GM23248 (cell line): ENCODE data around the gene ORAI2. TPM values are rescaled to one million over a fixed set of nuclear protein-coding genes. Genes with fewer than 3 reads are reported as not detected.
A peak's percentile ranks its signal among the peaks of the same experiment; 100 is the strongest.

Experiments used
- DNase-seq: peaks from one replicate; pipeline ENCODE4 v3.0.0-alpha.2; 2015
- H2AFZ ChIP-seq: fragments of 200-600 bp; sonication (generic); 2 replicates; pipeline ENCODE4 v1.6.1; 2016; ENCODE audit warnings: antibody characterized with exemption
- H3F3A ChIP-seq: fragments of 200-600 bp; sonication (generic); 2 replicates; pipeline ENCODE4 v1.6.1; 2016; ENCODE audit warnings: mild to moderate bottlenecking, antibody characterized with exemption, mixed run types; ENCODE audit not compliant: insufficient read depth
- H3K27ac ChIP-seq: fragments of 200-600 bp; sonication (generic); 2 replicates; pipeline ENCODE4 v1.5.1; 2016; ENCODE audit warnings: mild to moderate bottlenecking
- H3K27me3 ChIP-seq: fragments of 200-600 bp; sonication (generic); replicated peaks from 2 replicates; pipeline ENCODE4 v1.6.1; 2016; ENCODE audit warnings: mild to moderate bottlenecking; ENCODE audit not compliant: insufficient read depth
- H3K36me3 ChIP-seq: fragments of 200-600 bp; sonication (generic); 2 replicates; pipeline ENCODE4 v1.6.1; 2016; ENCODE audit warnings: low read depth, mild to moderate bottlenecking
- H3K4me1 ChIP-seq: fragments of 200-600 bp; sonication (generic); 2 replicates; pipeline ENCODE4 v1.6.1; 2016; ENCODE audit warnings: mild to moderate bottlenecking; ENCODE audit not compliant: insufficient read depth
- H3K4me2 ChIP-seq: fragments of 200-600 bp; sonication (generic); one replicate; pipeline ENCODE4 v1.6.1; 2016; ENCODE audit warnings: mild to moderate bottlenecking; ENCODE audit not compliant: unreplicated experiment
- H3K4me3 ChIP-seq: fragments of 200-600 bp; sonication (generic); 2 replicates; pipeline ENCODE4 v1.5.1; 2016; ENCODE audit warnings: mild to moderate bottlenecking
- H3K79me2 ChIP-seq: fragments of 200-600 bp; sonication (generic); 2 replicates; pipeline ENCODE4 v1.6.1; 2016; ENCODE audit warnings: mild to moderate bottlenecking; ENCODE audit not compliant: insufficient read depth
- H3K9ac ChIP-seq: fragments of 200-600 bp; sonication (generic); 2 replicates; pipeline ENCODE4 v1.6.1; 2016; ENCODE audit warnings: mild to moderate bottlenecking
- H3K9me2 ChIP-seq: fragments of 200-600 bp; sonication (generic); 2 replicates; pipeline ENCODE4 v1.6.1; 2016; ENCODE audit warnings: mixed run types, mild to moderate bottlenecking, moderate library complexity; ENCODE audit not compliant: insufficient read depth
- H3K9me3 ChIP-seq: fragments of 200-600 bp; sonication (generic); one replicate; pipeline ENCODE4 v1.6.1; 2017; ENCODE audit warnings: low read depth
- H4K20me1 ChIP-seq: fragments of 200-600 bp; sonication (generic); 2 replicates; pipeline ENCODE4 v1.6.0; 2016; ENCODE audit not compliant: insufficient read depth
- EZH2 ChIP-seq: fragments of 200-600 bp; sonication (generic); IDR thresholded peaks from 2 replicates; pipeline ENCODE4 v1.6.1; 2018; ENCODE audit warnings: antibody characterized with exemption, mild to moderate bottlenecking; ENCODE audit not compliant: insufficient read depth, poor library complexity, severe bottlenecking
- EZH2phosphoT487 ChIP-seq: fragments of 200-600 bp; sonication (generic); IDR thresholded peaks from 2 replicates; pipeline ENCODE4 v1.6.1; 2018; ENCODE audit warnings: antibody characterized with exemption, moderate library complexity, mild to moderate bottlenecking, low read depth; ENCODE audit not compliant: insufficient read depth
- WGBS, 2 experiments: methylation state at CpG; one replicate each; pipeline ENCODE4 v1.1.6; 2015 to 2017; ENCODE audit warnings: low lambda C conversion rate in 2 of 2, low coverage in 1 of 2; ENCODE audit errors: missing lambda C conversion rate in 2 of 2; 5-methylcytosine and 5-hydroxymethylcytosine counted together
- in situ Hi-C: fragments of 300-500 bp; cut with MboI; formaldehyde crosslinking; loops from 2 replicates; pipeline ENCODE4 v1.15.0; 2020
- polyA plus RNA-seq: library from polyadenylated mRNA; unstranded; fragments of >200 nt; fragmentation: Nextera tagmentation; extraction: Ambion mirVana; gene quantifications from 2 replicates; pipeline ENCODE4 v1.2.1, GENCODE V29; 2016
- total RNA-seq: library from RNA; depleted of rRNA; stranded (reverse); fragments of >200 nt; shearing (Covaris generic); gene quantifications from 2 replicates; pipeline ENCODE4 v1.2.3, GENCODE V29; 2014

The ORAI2 gene
- total and polyA plus RNA-seq, 2 experiments from 2014 or later: 30.3 to 42.2 TPM

GRCh38 chr7:102449136-102449535 lies 15.8 kb downstream of the ORAI2 start:
- Histone ChIP-seq H2AFZ (no peak overlapping the region), H3K4me2 (no peak overlapping the region), H3K36me3 (no peaks in the 10 kb centered on the region), H3K9me2 (no peaks in the 10 kb centered on the region), H3K9me3 (no peaks in the 10 kb centered on the region), H4K20me1 (no peaks in the 10 kb centered on the region), H3K4me3 (no peak overlapping the region), H3K27me3 (no peaks in the 10 kb centered on the region), H3K9ac (no peak overlapping the region), H3K79me2 (no peaks in the 10 kb centered on the region), H3K27ac (no peak overlapping the region), H3K4me1 (no peaks in the 10 kb centered on the region), H3F3A (no peaks in the 10 kb centered on the region)
- WGBS, 2 experiments: 97% methylated on average over 15 of the region's 15 CpGs
- no peak for DNase-seq
- in situ Hi-C loops: no loop called here
- TF ChIP-seq EZH2phosphoT487: no peak

GRCh38 chr7:102450242-102450641 lies 16.9 kb downstream of the ORAI2 start:
- TF ChIP-seq EZH2phosphoT487 (no peak), EZH2 (no peak)
- H3K79me2 ChIP-seq: no peaks in the 10 kb centered on the region
- in situ Hi-C loops: no loop called here
- H3K4me1 ChIP-seq: no peaks in the 10 kb centered on the region
- no peak overlapping the region for H3K4me2 ChIP-seq
- no peak overlapping the region for H3K27ac ChIP-seq
- H3K9ac ChIP-seq: no peak overlapping the region
- H3K36me3 ChIP-seq: no peaks in the 10 kb centered on the region
- 75 to 83% methylated on average over 6 of the region's 6 CpGs for WGBS, 2 experiments
- no peaks in the 10 kb centered on the region for H4K20me1 ChIP-seq
- no peak overlapping the region for H2AFZ ChIP-seq
- H3K9me3 ChIP-seq: no peaks in the 10 kb centered on the region
- no peaks in the 10 kb centered on the region for H3F3A ChIP-seq
- H3K4me3 ChIP-seq: no peak overlapping the region
- no peaks in the 10 kb centered on the region for H3K9me2 ChIP-seq
- H3K27me3 ChIP-seq: no peaks in the 10 kb centered on the region
- DNase-seq: no peak

- no peaks in the 10 kb centered on the region for H3K36me3 ChIP-seq
- no peaks in the 10 kb centered on the region for H3K27me3 ChIP-seq
- peak; percentile 33 for DNase-seq
- in situ Hi-C loops: no loop called here
- no peaks in the 10 kb centered on the region for H3K9me2 ChIP-seq
- TF ChIP-seq EZH2: no peak
- TF ChIP-seq EZH2phosphoT487: no peak
- H3K27ac ChIP-seq: no peak overlapping the region
- no peaks in the 10 kb centered on the region for H3F3A ChIP-seq
- H3K4me1 ChIP-seq: no peaks in the 10 kb centered on the region
- no peaks in the 10 kb centered on the region for H4K20me1 ChIP-seq
- no peaks in the 10 kb centered on the region for H3K79me2 ChIP-seq
- H3K9ac ChIP-seq: no peak overlapping the region
- H3K4me2 ChIP-seq: no peak overlapping the region
- H3K4me3 ChIP-seq: no peak overlapping the region
- H2AFZ ChIP-seq: no peak overlapping the region
- 29 to 33% methylated on average over 20 to 23 of the region's 23 CpGs for WGBS, 2 experiments
- no peaks in the 10 kb centered on the region for H3K9me3 ChIP-seq
Observed at GRCh38 chr7:102451371-102452054, 18.1 kb downstream of the ORAI2 start.

- H3K36me3 ChIP-seq: no peaks in the 10 kb centered on the region
- H3K27ac ChIP-seq: no peak overlapping the region
- WGBS, 2 experiments: 98 to 99% methylated on average over 6 of the region's 6 CpGs
- no peak for DNase-seq
- no peak overlapping the region for H3K4me3 ChIP-seq
- H3K9me3 ChIP-seq: no peaks in the 10 kb centered on the region
- H3K27me3 ChIP-seq: no peaks in the 10 kb centered on the region
- no peaks in the 10 kb centered on the region for H4K20me1 ChIP-seq
- in situ Hi-C loops: no loop called here
- no peaks in the 10 kb centered on the region for H3K9me2 ChIP-seq
- no peaks in the 10 kb centered on the region for H3K4me1 ChIP-seq
- H3K79me2 ChIP-seq: no peaks in the 10 kb centered on the region
- no peak overlapping the region for H3K4me2 ChIP-seq
- no peak overlapping the region for H2AFZ ChIP-seq
- no peak for TF ChIP-seq EZH2phosphoT487
- TF ChIP-seq EZH2: no peak
- no peak overlapping the region for H3K9ac ChIP-seq
- H3F3A ChIP-seq: no peaks in the 10 kb centered on the region
Observed at GRCh38 chr7:102452451-102452850, 19.1 kb downstream of the ORAI2 start.

GRCh38 chr7:102453319-102453718 lies 19.9 kb downstream of the ORAI2 start:
- 90 to 97% methylated on average over 7 of the region's 7 CpGs for WGBS, 2 experiments
- Histone ChIP-seq H3K9me3 (no peaks in the 10 kb centered on the region), H3K27ac (no peak overlapping the region), H3K36me3 (no peaks in the 10 kb centered on the region), H3K27me3 (no peaks in the 10 kb centered on the region), H3K4me2 (no peak overlapping the region), H3K9ac (no peak overlapping the region), H3K4me1 (no peaks in the 10 kb centered on the region), H3K9me2 (no peaks in the 10 kb centered on the region), H4K20me1 (no peaks in the 10 kb centered on the region), H2AFZ (no peak overlapping the region), H3K79me2 (no peaks in the 10 kb centered on the region), H3F3A (no peaks in the 10 kb centered on the region), H3K4me3 (no peak overlapping the region)
- no peak for TF ChIP-seq EZH2phosphoT487
- no peak for TF ChIP-seq EZH2
- DNase-seq: no peak
- in situ Hi-C loops: no loop called here
